IPS-18c (cell line): ENCODE results near the gene KRTAP10-11.
"Not testable (repeated sequence)": the region's sequence is repeated elsewhere in the genome, so short reads cannot be mapped to it uniquely, and the experiment has no call there.

ENCODE experiments used
- H3K4me3 ChIP-seq: 2 replicates; pipeline ENCODE4 v1.7.0; 2013; ENCODE audit warnings: low read depth, mild to moderate bottlenecking, low read length, moderate library complexity; ENCODE audit not compliant: insufficient read depth
- H3K9me3 ChIP-seq: one replicate; pipeline ENCODE4 v1.6.1; 2013; ENCODE audit warnings: mild to moderate bottlenecking, low read length, moderate library complexity; ENCODE audit not compliant: control insufficient read depth, insufficient read depth

Gene KRTAP10-11

GRCh38 chr21:44628707-44629391, 17.4 kb upstream of the KRTAP10-11 start:
- no peak overlapping the region for H3K4me3 ChIP-seq
- H3K9me3 ChIP-seq: peaks cover 2% of the 10 kb centered on the region

GRCh38 chr21:44630440-44630839, 15.8 kb upstream of the KRTAP10-11 start:
- peaks cover 2% of the 10 kb centered on the region for H3K9me3 ChIP-seq
- no peak overlapping the region for H3K4me3 ChIP-seq

GRCh38 chr21:44632067-44632466, 14.1 kb upstream of the KRTAP10-11 start:
- Histone ChIP-seq H3K9me3 (peaks cover 2% of the 10 kb centered on the region), H3K4me3 (no peak overlapping the region)

GRCh38 chr21:44636209-44637017, 9.8 kb upstream of the KRTAP10-11 start:
- Histone ChIP-seq H3K9me3 (no peaks in the 10 kb centered on the region), H3K4me3 (no peak overlapping the region)

- Histone ChIP-seq H3K9me3 (no peaks in the 10 kb centered on the region), H3K4me3 (no peak within 1 kb of the TSS)
Observed at GRCh38 chr21:44637018-44637850, 9.0 kb upstream of the KRTAP10-11 start, which contains the start of gene KRTAP10-10. Gene KRTAP10-10 (plus strand): TSS chr21:44637356. CDS start chr21:44637418, 62 bp downstream.

GRCh38 chr21:44637851-44638348, 8.3 kb upstream of the KRTAP10-11 start:
- not testable (repeated sequence) for H3K9me3 ChIP-seq, H3K4me3 ChIP-seq

- not testable (repeated sequence) for H3K9me3 ChIP-seq, H3K4me3 ChIP-seq
Observed at GRCh38 chr21:44638506-44639330, 7.5 kb upstream of the KRTAP10-11 start.

- Histone ChIP-seq H3K9me3 (no peaks in the 10 kb centered on the region), H3K4me3 (no peak overlapping the region)
Observed at GRCh38 chr21:44639331-44639655, 6.9 kb upstream of the KRTAP10-11 start.

- Histone ChIP-seq H3K9me3 (no peaks in the 10 kb centered on the region), H3K4me3 (no peak overlapping the region)
Observed at GRCh38 chr21:44640761-44641160, 5.5 kb upstream of the KRTAP10-11 start.

GRCh38 chr21:44643741-44644310, 2.4 kb upstream of the KRTAP10-11 start:
- no peak overlapping the region for H3K4me3 ChIP-seq

GRCh38 chr21:44644878-44645277, 1.3 kb upstream of the KRTAP10-11 start:
- H3K9me3 ChIP-seq: peaks cover 2% of the 10 kb centered on the region
- no peak overlapping the region for H3K4me3 ChIP-seq

More at GRCh38 chr21:44643741-44644310, 2.4 kb upstream of the KRTAP10-11 start:
- peaks cover 2% of the 10 kb centered on the region for H3K9me3 ChIP-seq

- Histone ChIP-seq H3K9me3 (peaks cover 2% of the 10 kb centered on the region), H3K4me3 (no peak overlapping the region)
Observed at GRCh38 chr21:44647222-44647552, 973 bp downstream of the KRTAP10-11 start.

- Histone ChIP-seq H3K4me3 (no peak overlapping the region), H3K9me3 (peaks cover 2% of the 10 kb centered on the region)
Observed at GRCh38 chr21:44648557-44649311, 2.5 kb downstream of the KRTAP10-11 start.

- Histone ChIP-seq H3K4me3 (no peak overlapping the region), H3K9me3 (peaks cover 2% of the 10 kb centered on the region)
Observed at GRCh38 chr21:44649521-44650100, 3.4 kb downstream of the KRTAP10-11 start.

- H3K9me3 ChIP-seq: peaks cover 2% of the 10 kb centered on the region
- H3K4me3 ChIP-seq: no peak overlapping the region
Observed at GRCh38 chr21:44650265-44650972, 4.2 kb downstream of the KRTAP10-11 start.
